HG03064 (cell line): ENCODE data around the gene ZNF682.
"Not testable (repeated sequence)": the region's sequence is repeated elsewhere in the genome, so short reads cannot be mapped to it uniquely, and the experiment has no call there.

Experiments used
- ATAC-seq: cut with Tn5 transposase; IDR thresholded peaks from one replicate; pipeline ENCODE4 v1.9.1; 2021; ENCODE audit warnings: low read depth; ENCODE audit not compliant: unreplicated experiment

Gene ZNF682

DNA sequence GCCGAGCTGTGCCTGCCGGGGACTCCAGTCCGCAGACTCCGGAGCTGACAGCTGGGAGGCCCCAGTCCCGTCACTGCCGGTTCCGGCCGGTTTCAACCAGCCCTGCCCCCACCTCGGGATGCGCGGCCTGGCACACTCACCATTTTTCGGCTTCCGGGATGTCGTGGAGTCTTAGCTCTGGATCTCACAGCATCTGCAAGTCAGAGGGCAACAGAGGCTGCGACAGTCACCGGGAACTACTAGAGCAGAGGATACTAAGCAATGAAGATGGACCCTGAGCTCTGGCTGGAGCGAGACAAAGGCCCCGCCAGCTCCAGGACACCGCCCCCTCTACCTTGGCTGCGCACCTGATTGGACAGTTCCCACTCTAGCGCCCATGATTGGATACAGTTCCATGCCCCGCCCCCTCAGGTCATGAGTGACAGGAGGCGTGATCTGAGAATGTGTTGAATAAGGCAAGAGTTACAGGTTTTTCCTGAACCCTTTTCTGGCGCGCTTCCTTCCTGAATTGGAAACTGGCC is at the start of gene ZNF682:
TSS of gene ZNF682 (minus strand) at position 303 of the 521 bp plus-strand sequence. CDS start at position 143, 160 bp downstream.
- peak; percentile 93 for ATAC-seq

DNA sequence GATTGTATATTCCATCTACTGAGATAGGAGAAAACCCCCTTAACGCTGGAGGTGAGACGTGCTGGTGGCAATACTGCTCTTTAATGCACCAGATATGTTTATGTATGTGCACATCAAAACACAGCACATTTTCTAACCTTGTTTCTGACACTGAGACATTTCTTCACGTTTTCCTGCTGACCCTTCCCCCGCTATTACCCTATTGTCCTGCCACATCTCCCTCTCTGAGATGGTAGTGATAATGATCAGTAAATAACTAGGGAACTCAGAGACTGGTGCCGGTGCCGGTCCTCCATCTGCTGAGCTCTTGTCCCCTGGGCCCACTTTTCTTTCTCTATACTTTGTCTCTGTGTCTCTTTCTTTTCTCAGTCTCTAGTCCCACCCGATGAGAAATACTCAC is 43.6 kb upstream of the ZNF682 start:
- not testable (repeated sequence) for ATAC-seq

DNA sequence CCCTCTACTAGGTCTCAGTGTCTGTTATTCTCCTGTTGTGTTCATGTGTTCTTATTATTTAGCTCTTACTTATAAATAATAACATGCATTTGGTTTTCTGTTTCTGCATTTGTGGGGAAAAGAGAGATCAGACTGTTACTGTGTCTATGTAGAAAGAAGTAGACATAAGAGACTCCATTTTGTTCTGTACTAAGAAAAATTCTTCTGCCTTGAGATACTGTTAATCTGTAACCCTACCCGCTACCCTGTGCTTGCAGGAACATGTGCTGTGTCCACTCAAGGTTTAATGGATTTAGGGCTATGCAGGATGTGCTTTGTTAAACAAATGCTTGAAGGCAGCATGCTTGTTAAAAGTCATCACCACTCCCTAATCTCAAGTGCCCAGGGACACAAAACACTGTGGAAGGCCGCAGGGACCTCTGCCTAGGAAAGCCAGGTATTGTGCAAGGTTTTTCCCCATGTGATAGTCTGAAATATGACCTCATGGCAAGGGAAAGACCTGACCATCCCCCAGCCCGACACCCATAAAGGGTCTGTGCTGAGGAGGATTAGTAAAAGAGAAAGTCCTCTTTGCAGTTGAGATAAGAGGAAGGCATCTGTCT is 43.0 kb upstream of the ZNF682 start:
- not testable (repeated sequence) for ATAC-seq

DNA sequence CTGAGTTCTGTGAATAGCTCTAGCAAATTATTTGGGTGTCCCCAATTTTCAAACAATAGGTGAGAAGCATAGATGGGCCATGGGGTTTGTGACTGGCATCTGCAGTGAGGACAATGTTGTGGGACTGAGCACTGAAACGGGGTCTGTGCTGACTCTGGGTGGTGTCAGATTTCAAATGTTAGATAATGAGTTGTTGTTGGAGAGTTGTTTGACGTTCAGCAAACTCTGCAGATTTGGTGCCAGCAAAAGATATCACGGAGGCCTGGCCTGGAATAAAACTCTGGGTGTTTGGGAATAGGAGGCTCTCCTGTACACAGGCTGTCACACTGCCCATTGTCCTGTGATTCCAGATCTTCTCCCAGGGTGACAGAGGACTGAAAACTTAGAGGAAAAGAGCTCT is 41.4 kb upstream of the ZNF682 start:
- ATAC-seq, result no peak

DNA sequence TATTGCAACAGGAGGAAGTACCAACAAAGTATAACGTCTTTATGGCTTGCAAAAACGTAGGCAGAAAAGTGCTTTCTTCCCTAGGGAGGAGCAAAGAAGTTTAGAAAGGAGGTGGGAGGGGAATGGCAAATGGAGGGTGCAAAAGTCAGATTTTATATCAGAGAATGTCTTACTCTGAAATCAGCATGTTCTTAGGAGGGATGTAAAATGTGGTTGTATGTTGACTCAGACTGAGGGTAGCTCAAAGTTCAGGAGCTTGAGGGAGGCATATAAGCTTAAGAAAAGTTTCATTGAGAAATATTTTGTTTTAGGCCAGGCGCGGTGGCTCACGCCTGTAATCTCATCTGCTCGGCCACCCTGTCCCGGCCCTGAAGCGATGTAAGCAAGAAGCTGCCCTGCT is 40.2 kb upstream of the ZNF682 start:
- ATAC-seq, result no peak

DNA sequence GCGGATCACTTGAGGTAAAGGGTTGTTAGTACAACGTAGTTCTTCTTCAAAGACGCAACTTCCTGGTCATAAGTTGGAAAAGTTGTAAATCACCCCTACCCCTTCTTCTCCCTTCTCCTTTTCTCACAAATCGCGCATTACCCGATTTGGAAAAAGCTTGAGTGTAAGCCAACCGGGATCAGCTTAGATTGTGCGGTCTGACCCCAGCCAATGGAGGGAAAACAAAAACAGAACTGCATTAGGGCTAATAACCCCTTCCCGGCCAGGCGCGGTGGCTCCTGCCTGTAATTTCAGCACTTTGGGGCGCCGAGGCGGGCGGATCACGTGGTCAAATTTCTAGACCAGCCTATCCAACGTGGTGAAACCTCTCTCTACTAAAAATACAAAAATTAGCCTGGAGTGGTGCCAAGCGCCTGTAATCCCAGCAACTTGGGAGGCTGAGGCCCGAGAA is 39.3 kb upstream of the ZNF682 start:
- ATAC-seq, result peak; percentile 23

DNA sequence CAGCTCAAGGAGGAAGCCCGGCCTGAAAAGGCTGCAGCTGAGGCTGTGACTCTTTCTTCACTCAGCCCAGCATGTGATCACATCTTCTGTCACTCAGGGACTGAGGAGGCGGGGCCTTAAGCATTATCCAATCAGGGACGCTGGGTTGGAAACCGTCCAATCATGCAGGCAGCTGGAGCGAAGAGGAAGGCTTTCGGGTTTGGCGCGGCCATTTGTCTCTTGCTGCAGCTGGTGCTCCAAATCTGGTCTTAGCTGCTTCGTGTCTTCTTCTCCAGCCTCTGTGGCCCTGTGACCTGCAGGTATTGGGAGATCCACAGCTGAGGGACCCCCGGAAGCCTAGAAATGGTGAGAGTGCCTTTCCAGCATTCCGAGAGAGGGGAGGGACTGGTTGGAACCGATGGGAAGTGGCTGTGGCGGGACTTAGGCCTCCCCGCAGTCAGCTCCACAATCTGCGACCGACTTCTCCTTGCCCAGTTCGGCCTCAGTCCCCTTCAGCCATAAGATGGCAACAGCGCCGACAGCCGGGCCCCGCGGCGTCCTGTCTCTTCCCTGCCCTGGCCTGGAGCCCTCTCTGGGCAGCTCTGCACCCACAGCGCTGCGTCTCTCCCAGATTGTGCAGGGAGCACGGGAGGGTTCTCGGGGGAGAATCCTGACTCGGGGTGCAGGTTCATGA is 38.6 kb upstream of the ZNF682 start, which contains the start of gene ZNF90:
TSS of gene ZNF90 (plus strand) at position 210 of the 673 bp plus-strand sequence. CDS start at position 343, 133 bp downstream.
- ATAC-seq, result peak; percentile 78

DNA sequence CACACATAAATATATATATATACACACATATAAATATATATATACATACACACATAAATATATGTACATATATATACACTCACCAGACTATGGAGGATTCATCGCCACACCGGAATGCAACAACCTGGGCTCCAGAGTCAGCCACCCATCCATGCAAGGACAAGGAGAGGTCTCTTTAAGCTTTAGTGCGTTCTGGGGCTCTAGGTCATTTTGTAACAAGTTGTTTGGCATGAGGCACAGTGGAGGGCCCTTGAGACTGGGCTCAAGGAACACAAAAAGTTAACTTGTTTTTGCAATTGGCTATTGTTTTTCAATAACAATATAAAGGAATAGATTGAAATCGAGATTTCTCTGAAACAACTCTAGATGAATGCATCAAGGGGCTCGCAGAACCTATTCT is 33.6 kb upstream of the ZNF682 start:
- no peak for ATAC-seq

DNA sequence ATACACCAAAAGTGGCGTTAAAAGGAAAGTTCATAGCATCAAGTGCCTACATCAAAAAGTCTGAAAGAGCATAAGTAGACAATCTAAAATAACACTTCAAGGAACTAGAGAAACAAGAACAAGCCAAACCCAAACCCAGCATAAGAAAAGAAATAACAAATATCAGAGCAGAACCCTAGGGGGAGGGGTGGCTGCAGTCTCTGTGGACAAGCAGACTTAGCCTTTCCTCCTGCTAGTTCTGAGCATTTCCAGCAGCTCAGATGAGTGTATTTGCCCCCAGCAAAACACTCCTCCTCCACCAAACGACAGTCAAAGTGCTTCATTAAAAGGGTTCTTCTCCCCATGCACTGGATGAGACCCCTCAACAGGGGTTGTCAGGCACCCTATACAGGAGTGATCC is 31.4 kb upstream of the ZNF682 start:
- ATAC-seq, result no peak

DNA sequence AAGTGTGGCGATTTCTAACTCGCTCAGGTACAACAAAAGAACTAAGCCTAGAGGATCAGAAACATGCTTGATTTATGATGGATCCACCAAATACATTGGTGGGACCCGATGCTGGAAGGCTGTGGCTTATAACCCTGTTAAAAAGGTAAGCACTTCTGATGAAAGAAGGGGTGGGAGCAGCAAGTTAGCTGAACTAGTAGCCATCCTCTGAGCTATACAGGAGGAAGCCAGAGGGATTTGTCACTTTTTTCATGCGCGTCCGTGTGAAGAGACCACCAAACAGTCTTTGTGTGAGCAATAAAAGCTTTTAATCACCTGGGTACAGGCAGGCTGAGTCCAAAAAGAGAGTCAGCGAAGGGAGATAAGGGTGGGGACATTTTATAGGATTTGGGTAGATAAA is 29.3 kb upstream of the ZNF682 start:
- ATAC-seq, result not testable (repeated sequence)

DNA sequence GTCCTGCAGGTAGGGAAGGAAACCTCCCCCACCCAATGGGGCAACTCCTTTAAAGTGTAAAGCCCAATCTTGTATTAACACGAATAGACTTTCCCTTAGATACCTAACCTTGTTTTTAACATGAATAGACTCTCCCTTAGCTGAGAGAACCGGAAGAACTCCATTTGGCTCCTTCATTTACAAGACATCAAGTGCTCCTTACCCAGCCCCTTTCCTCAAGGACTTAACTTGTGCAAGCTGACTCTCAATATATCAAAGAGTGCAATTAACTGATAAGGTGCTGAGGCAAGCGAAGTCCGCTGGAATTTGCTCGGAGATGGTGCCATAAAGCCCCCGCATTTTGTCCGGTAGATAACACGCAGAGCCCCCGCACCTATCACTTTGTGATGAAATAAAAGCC is 28.6 kb upstream of the ZNF682 start:
- no peak for ATAC-seq

DNA sequence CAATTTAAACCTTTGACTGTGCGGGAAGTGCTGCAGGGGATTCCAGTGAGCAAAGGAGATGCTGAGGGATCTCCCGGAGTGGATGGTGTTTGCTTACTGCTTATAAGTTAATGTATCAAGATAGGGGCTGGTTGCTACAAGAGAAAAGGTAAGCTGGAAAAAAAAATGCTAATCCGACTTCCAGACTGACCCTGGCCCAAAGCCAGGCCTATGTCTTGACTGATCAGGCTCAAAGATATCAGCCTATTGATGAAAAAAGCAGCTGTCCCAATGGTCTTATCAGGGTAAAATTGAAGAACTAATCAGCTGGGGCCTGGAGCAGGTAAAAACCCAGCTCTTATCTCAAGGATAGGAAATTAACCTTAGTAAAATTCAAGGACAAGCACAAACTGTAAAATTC is 27.6 kb upstream of the ZNF682 start:
- ATAC-seq, result no peak

DNA sequence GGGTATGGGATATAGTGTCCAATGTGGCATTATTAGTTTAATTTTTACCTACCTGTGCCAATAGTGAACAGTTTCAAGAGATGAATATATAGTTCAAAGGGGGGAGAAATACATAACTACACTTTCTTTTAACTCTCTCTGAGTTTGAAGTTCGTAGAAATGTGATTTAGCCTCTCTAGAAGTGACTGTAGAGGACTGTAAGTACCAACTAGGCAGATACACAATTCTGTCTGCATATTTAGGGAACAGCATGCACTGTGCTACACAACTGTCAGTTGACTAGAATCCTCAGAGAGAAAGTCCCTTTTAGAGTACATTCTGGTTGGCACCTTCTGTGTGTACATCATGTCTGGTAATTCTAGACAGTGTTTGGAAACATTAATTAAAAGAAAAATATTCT is 21.0 kb upstream of the ZNF682 start:
- ATAC-seq, result no peak

DNA sequence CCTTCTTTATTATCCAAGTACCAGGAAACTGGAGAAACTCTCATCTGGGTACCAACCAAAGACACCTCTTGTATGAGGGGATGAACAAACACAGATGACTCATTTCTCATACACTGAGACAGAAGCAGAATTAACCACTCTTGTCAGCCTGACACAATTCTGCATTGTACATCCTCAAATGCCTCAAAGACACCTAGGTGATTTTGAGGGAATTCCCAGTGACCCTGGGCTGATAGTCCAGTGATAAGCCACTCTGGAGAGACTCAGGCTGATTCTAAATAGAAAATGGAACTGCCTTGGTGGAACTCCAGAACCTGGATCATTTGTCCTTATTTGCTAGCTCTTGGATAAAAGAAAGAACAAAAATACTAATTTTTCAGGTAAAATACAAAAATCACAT is 19.4 kb upstream of the ZNF682 start:
- ATAC-seq, result not testable (repeated sequence)

DNA sequence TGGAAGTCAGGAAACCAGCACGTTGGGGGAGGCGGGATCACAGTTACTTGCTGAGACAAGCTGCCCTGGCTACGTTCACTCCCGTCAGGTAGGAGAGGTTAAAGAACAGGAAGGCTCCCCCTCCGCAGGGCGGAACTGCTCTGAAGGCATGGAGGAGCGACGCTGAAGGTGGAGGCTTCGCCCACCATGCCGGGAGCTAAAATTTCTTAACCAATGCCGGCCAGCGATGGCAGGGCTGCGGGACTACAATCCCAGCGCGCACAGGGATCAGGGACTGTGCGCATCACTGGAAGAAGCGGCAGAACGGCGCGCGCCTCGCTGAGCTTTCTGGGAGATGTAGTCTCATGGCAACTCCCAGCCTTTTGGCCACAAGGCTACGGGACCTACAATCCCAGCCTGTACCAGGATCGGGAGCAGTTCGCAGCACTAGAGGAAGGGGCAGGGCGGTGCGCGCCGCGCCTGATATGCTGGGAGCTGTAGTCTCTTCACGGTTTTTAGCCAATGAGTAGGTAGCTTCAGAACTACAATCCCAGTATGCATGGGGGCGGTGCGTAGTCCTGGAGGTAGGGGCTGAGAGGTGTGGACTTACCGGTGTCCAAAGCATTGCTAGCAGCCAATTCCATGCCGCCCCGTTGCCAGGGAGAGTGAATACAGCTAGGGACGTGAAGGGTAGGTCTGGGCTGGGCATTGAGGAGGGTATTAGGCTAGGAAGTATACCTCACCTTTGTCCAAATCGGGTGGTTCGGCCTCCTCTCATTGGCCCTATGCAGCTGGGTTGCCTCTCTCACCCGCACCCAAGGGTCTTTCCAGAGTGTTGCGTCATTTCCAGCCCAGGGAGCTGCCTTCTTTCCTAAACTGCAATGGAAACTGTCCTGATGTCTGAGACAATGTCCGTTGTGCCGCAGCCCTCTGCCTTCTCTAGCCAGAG is 12.8 kb upstream of the ZNF682 start:
- ATAC-seq, result peak; percentile 92

DNA sequence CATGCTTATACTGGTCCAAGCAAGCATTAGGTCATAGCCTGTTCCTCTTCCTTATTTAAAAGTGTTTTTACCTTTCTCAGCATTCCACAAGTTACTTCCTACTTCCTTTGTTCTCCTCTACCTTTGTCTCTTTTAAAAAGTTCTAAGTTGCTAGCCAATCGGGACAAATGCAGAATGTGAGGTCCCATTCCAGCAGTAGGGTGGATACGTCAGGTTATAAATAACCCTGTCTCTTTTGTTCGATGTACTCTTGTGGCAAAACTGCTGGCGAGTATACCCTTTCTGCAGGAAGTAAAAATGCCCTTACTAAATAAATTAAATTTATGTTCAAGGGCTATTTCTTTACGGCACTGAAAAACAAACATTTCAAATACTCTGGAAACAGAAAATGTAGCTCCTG is 6.4 kb upstream of the ZNF682 start:
- not testable (repeated sequence) for ATAC-seq

DNA sequence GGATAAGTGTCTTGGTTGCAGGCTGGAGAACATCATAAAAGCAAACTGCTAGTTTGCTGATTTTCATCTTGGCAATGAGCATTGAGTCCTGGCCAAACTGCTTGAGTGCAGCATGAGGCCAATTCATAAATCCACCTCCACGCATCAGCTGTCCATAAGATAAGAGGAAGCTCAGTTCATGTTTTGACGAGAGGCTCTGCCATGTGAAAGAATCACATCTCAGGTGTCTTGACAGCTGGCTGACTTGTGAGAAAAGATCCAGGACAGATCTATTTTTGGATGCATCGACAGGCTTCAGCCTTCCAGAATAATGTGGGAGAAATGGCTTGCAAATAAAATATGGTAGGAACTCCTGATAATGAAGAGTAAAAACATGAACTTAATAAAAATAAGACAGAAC is 5.4 kb upstream of the ZNF682 start:
- ATAC-seq, result no peak

DNA sequence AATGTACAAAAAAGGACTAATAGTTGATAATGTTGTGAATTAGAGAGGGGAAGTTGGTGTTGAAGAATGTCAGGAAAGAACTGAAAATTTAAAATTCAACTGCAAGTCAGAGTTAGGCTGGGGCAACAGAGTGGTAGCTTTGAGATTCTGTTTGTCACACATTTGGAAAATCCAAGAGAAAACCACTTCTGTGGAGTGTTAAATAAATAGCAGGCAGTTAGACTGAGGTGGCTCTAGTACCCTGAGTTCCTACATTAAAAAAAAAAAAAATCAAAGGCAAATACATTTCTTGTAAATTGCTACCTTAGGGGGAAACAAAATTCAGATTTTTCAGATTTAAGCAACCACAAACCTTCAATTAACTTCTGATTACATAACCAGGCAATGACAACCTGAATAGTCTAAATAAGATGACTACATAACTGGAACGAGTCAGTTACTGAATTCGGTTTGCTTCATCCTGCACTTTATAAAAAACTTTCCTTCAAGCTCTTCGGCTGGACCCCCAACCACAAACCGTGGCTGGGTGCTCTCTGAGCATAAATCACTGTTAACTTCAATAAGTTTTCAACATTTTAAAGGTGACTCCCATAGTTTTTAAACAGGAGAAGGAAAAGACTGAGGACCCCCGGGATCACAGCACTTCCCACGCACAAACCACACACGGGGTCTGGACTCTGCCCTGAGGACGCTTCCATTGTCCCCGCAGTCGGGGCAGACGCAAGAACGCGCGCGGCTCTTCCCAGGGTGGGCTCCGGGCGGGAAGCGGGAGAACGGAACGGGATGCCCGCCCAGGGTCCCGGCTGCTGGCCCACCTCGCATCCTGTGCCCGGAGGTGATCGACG is 725 bp downstream of the ZNF682 start:
- no peak for ATAC-seq

DNA sequence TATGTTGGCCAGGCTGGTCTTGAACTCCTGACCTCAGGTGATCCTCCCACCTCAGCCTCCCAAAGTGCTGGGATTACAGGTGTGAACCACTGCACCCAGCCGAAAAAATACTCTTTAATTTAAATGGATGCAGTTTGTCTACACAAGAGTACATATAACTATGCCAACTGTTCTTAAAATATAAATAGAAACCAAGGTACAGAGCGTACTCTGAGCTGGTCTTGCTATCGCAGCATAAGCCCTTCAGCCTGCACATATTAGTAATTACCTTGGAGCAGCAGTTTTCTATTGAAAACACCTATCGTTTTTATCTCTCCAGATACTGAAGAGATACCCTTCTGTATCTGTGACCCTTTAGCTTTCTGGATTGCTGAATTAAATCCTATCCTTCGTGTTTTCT is 3.4 kb downstream of the ZNF682 start:
- ATAC-seq, result no peak

DNA sequence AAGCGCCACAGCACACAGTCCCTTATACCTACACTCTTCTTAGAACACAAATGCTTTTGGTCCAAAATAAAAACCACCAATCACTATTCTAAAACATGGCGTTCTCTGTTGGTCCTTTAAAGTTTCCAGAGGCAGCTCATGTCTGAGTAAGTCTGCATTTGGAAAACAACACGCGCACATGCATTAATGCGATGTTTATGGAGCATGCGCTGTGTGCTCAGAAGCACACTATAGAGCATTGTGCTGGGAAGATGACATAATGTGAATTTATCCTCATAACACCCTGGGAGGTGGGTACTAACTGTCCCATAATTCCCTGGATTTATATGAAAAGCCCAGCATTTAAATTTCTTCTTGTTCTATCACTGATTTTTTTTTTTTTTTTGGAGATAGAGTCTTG is 10.7 kb downstream of the ZNF682 start:
- no peak for ATAC-seq
